GM18502 (cell line): ENCODE measurements around the gene DDB1.

ENCODE experiments used
- ATAC-seq: cut with Tn5 transposase; IDR thresholded peaks from one replicate; pipeline ENCODE4 v1.9.1; 2021; ENCODE audit warnings: mild to moderate bottlenecking; ENCODE audit not compliant: unreplicated experiment, poor library complexity

Gene DDB1

GRCh38 chr11:61302550-61302949, 30.4 kb downstream of the DDB1 start:
- no peak for ATAC-seq

GRCh38 chr11:61298663-61299244, 34.2 kb downstream of the DDB1 start:
- no peak for ATAC-seq

- ATAC-seq = no peak
Observed at GRCh38 chr11:61297746-61298145, 35.2 kb downstream of the DDB1 start.

- ATAC-seq = no peak
Observed at GRCh38 chr11:61297341-61297740, 35.6 kb downstream of the DDB1 start.

GRCh38 chr11:61295596-61295926, 37.3 kb downstream of the DDB1 start:
- ATAC-seq = no peak

GRCh38 chr11:61294717-61295595, 37.9 kb downstream of the DDB1 start, which contains the start of gene VWCE:
Gene VWCE (minus strand): TSS chr11:61295316. CDS start chr11:61295037, 279 bp downstream.
- ATAC-seq = peak; percentile 71

GRCh38 chr11:61293867-61294716, 38.8 kb downstream of the DDB1 start:
- ATAC-seq = peak; percentile 44

GRCh38 chr11:61292356-61292755, 40.5 kb downstream of the DDB1 start:
- no peak for ATAC-seq

GRCh38 chr11:61290905-61291690, 41.8 kb downstream of the DDB1 start:
- no peak for ATAC-seq

- no peak for ATAC-seq
Observed at GRCh38 chr11:61287338-61287977, 45.4 kb downstream of the DDB1 start.

GRCh38 chr11:61283613-61284012, 49.3 kb downstream of the DDB1 start:
- no peak for ATAC-seq

- ATAC-seq = no peak
Observed at GRCh38 chr11:61281581-61282250, 51.2 kb downstream of the DDB1 start.

GRCh38 chr11:61280883-61281580, 51.9 kb downstream of the DDB1 start:
- ATAC-seq = no peak

GRCh38 chr11:61279934-61280659, 52.8 kb downstream of the DDB1 start:
- no peak for ATAC-seq

- ATAC-seq = no peak
Observed at GRCh38 chr11:61278001-61278470, 54.9 kb downstream of the DDB1 start.

GRCh38 chr11:61277186-61278000, 55.5 kb downstream of the DDB1 start:
- ATAC-seq = no peak

- no peak for ATAC-seq
Observed at GRCh38 chr11:61275191-61275590, 57.7 kb downstream of the DDB1 start.
